Transverse colon (tissue), 4 donors: ENCODE data around the gene VWA5B1.

Experiments
- CTCF ChIP-seq, 5 experiments: fragments of 200-600 bp in 3 of 5; fragments of 450-650 bp in 2 of 5; sonication (generic) in 3 of 5; IDR thresholded peaks; 1 replicate in 2 of 5; 2 replicates in 3 of 5; pipeline ENCODE4 v1.5.1; 2016 to 2017; ENCODE audit warnings: antibody characterized with exemption in 5 of 5, inconsistent platforms in 3 of 5, mild to moderate bottlenecking in 2 of 5, moderate library complexity in 1 of 5
- POLR2A ChIP-seq: fragments of 450-650 bp; IDR thresholded peaks from one replicate; pipeline ENCODE4 v1.6.1; 2016; ENCODE audit warnings: antibody characterized with exemption, mild to moderate bottlenecking, moderate library complexity
- POLR2AphosphoS5 ChIP-seq, 3 donors: sonication (generic); formaldehyde crosslinking; IDR thresholded peaks; one replicate each; pipeline ENCODE4 v1.6.1; 2016; ENCODE audit warnings: antibody characterized with exemption in 3 of 3

GRCh38 chr1:20380175-20380574, 89.5 kb downstream of the VWA5B1 start:
- TF ChIP-seq CTCF (IDR thresholded peaks at IDR 0.05) (no peak), POLR2AphosphoS5 (IDR thresholded peaks at IDR 0.05) (no peak), POLR2A (no peak)
